Adipose tissue (tissue), 3 donors: ENCODE measurements around the gene PXYLP1. TPM values are rescaled to one million over a fixed set of nuclear protein-coding genes. Genes with fewer than 3 reads are reported as not detected.

Experiments used
- polyA plus RNA-seq, 3 donors: library from polyadenylated mRNA; stranded (reverse); fragments of 200-250 nt; gene quantifications; one replicate each; pipeline ENCODE4 v1.2.3, GENCODE V29; 2013
- donor health status: healthy with polysubstance abuse.
- donor health status: Bipolar disorder and iron deficiency.
- donor health status: healthy.

PXYLP1 gene
- polyA plus RNA-seq, 3 donors: 2.4 to 7.9 (median 5.1) TPM

Other genes with a start within 250 kb of the PXYLP1 start
- 10 to 100 TPM in 1 of 3 donors, 1 to 10 TPM in 1, under 1 TPM in 1; 0.34 to 12.4 (median 2.8) TPM for gene SPSB4, start 180.5 kb upstream of the PXYLP1 start, polyA plus RNA-seq
- gene ZBTB38, start 136.7 kb downstream of the PXYLP1 start, polyA plus RNA-seq: 10 to 100 TPM in 2 of 3 donors, 1 to 10 TPM in 1; 9.4 to 23.3 (median 18.2) TPM